SU-DHL-6 (cell line): ENCODE results near the gene CHEK2.

Experiments used
- H2AFZ ChIP-seq: fragments of 200-600 bp; sonication (generic); 2 replicates; pipeline ENCODE4 v1.6.1; 2014; ENCODE audit warnings: low read depth, mild to moderate bottlenecking, moderate library complexity, mixed read lengths, antibody characterized with exemption, low read length; ENCODE audit not compliant: severe bottlenecking
- H3F3A ChIP-seq: fragments of 200-600 bp; shearing (Covaris generic); 2 replicates; pipeline ENCODE4 v1.6.0; 2016; ENCODE audit warnings: antibody characterized with exemption, mild to moderate bottlenecking; ENCODE audit not compliant: insufficient read depth
- H3K27ac ChIP-seq: fragments of 200-600 bp; sonication (generic); 2 replicates; pipeline ENCODE4 v1.5.1; 2016; ENCODE audit warnings: low read depth, mild to moderate bottlenecking, low read length, moderate library complexity, mixed read lengths
- H3K27me3 ChIP-seq: fragments of 200-600 bp; sonication (generic), shearing (Covaris generic); 2 replicates; pipeline ENCODE4 v1.6.0; 2014; ENCODE audit warnings: mild to moderate bottlenecking, low read length
- H3K36me3 ChIP-seq: fragments of 200-600 bp; sonication (generic); 2 replicates; pipeline ENCODE4 v1.6.1; 2014; ENCODE audit warnings: mild to moderate bottlenecking, low read length, mixed read lengths
- H3K4me2 ChIP-seq: fragments of 300-600, 200-600 bp; shearing (Covaris generic), sonication (generic); 2 replicates; pipeline ENCODE4 v1.6.0; 2014; ENCODE audit warnings: low read length, low read depth, mild to moderate bottlenecking; ENCODE audit not compliant: poor library complexity, severe bottlenecking
- H3K4me3 ChIP-seq: fragments of 200-600 bp; sonication (generic); 2 replicates; pipeline ENCODE4 v1.5.1; 2014; ENCODE audit warnings: antibody characterized with exemption, low read length, mild to moderate bottlenecking, mixed read lengths; ENCODE audit not compliant: insufficient read depth, poor library complexity, severe bottlenecking
- H3K79me2 ChIP-seq: fragments of 200-600 bp; sonication (generic); 2 replicates; pipeline ENCODE4 v1.6.1; 2014; ENCODE audit warnings: mild to moderate bottlenecking, low read length, moderate library complexity; ENCODE audit not compliant: insufficient read depth
- H3K9ac ChIP-seq: fragments of 200-600 bp; sonication (generic); 2 replicates; pipeline ENCODE4 v1.7.0; 2014; ENCODE audit warnings: mild to moderate bottlenecking, low read length
- H3K9me2 ChIP-seq: fragments of 200-600 bp; sonication (generic); replicated peaks from 2 replicates; pipeline ENCODE4 v1.6.1; 2014; ENCODE audit warnings: low read length; ENCODE audit not compliant: insufficient read depth
- H3K9me3 ChIP-seq: fragments of 200-600 bp; sonication (generic); 2 replicates; pipeline ENCODE4 v1.6.1; 2014; ENCODE audit warnings: low read length, mixed read lengths; ENCODE audit not compliant: insufficient read depth
- H4K20me1 ChIP-seq: fragments of 200-600 bp; sonication (generic); 2 replicates; pipeline ENCODE4 v1.6.1; 2014; ENCODE audit warnings: low read depth, mild to moderate bottlenecking, antibody characterized with exemption, low read length, moderate library complexity, mixed read lengths
- CTCF ChIP-seq: fragments of 200-600 bp; sonication (generic); IDR thresholded peaks from one replicate; pipeline ENCODE4 v1.5.1; 2017; ENCODE audit warnings: antibody characterized with exemption, mild to moderate bottlenecking, low read length, moderate library complexity; ENCODE audit not compliant: insufficient read depth, poor library complexity, severe bottlenecking
- EZH2phosphoT487 ChIP-seq: fragments of 200-600 bp; sonication (generic), shearing (Covaris generic); conservative IDR thresholded peaks from 2 replicates; pipeline ENCODE4 v1.6.1; 2018; ENCODE audit warnings: mild to moderate bottlenecking, antibody characterized with exemption, low read length, moderate library complexity, mixed read lengths

Gene CHEK2

GRCh38 chr22:28728002-28728401, 13.6 kb downstream of the CHEK2 start:
- no peak overlapping the region for H2AFZ ChIP-seq
- H3K9me2 ChIP-seq: no peaks in the 10 kb centered on the region
- no peaks in the 10 kb centered on the region for H3K9me3 ChIP-seq
- no peak overlapping the region for H3K4me3 ChIP-seq
- no peaks in the 10 kb centered on the region for H3K27me3 ChIP-seq
- no peaks in the 10 kb centered on the region for H3F3A ChIP-seq
- H4K20me1 ChIP-seq: no peaks in the 10 kb centered on the region
- no peak overlapping the region for H3K4me2 ChIP-seq
- TF ChIP-seq EZH2phosphoT487: no peak
- TF ChIP-seq CTCF: no peak
- H3K9ac ChIP-seq: no peak overlapping the region
- H3K27ac ChIP-seq: no peak overlapping the region
- peaks cover 16% of the 10 kb centered on the region for H3K79me2 ChIP-seq
- H3K36me3 ChIP-seq: peaks cover 18% of the 10 kb centered on the region; the same call in 1 of the 2 replicates

- no peaks in the 10 kb centered on the region for H3K27me3 ChIP-seq
- H3K9me2 ChIP-seq: no peaks in the 10 kb centered on the region
- H2AFZ ChIP-seq: no peak overlapping the region
- no peaks in the 10 kb centered on the region for H3K79me2 ChIP-seq
- TF ChIP-seq CTCF: no peak
- TF ChIP-seq EZH2phosphoT487: no peak
- no peak overlapping the region for H3K27ac ChIP-seq
- H3K9ac ChIP-seq: no peak overlapping the region
- H3K9me3 ChIP-seq: no peaks in the 10 kb centered on the region
- peaks cover 18% of the 10 kb centered on the region; the same call in 1 of the 2 replicates for H3K36me3 ChIP-seq
- no peak overlapping the region for H3K4me2 ChIP-seq
- H3K4me3 ChIP-seq: no peak overlapping the region
- H4K20me1 ChIP-seq: no peaks in the 10 kb centered on the region
- no peaks in the 10 kb centered on the region for H3F3A ChIP-seq
Measured at GRCh38 chr22:28718044-28718443, 23.6 kb downstream of the CHEK2 start.

GRCh38 chr22:28716686-28717085, 24.9 kb downstream of the CHEK2 start:
- Histone ChIP-seq H2AFZ (no peak overlapping the region), H3K4me2 (no peak overlapping the region), H3K9ac (no peak overlapping the region), H3K79me2 (no peaks in the 10 kb centered on the region), H3K36me3 (peaks cover 20% of the 10 kb centered on the region; the same call in 1 of the 2 replicates), H3K9me3 (no peaks in the 10 kb centered on the region), H3K27ac (no peak overlapping the region), H3F3A (no peaks in the 10 kb centered on the region), H4K20me1 (no peaks in the 10 kb centered on the region), H3K9me2 (no peaks in the 10 kb centered on the region), H3K27me3 (no peaks in the 10 kb centered on the region), H3K4me3 (no peak overlapping the region)
- TF ChIP-seq EZH2phosphoT487 (no peak), CTCF (no peak)
